ENCODE measurements around the gene TFEB. TPM values are rescaled to one million over a fixed set of nuclear protein-coding genes. Genes with fewer than 3 reads are reported as not detected.

TFEB gene
- total and polyA plus RNA-seq, 9 donors: 2.8 to 14.9 (median 8.8) TPM

DNA sequence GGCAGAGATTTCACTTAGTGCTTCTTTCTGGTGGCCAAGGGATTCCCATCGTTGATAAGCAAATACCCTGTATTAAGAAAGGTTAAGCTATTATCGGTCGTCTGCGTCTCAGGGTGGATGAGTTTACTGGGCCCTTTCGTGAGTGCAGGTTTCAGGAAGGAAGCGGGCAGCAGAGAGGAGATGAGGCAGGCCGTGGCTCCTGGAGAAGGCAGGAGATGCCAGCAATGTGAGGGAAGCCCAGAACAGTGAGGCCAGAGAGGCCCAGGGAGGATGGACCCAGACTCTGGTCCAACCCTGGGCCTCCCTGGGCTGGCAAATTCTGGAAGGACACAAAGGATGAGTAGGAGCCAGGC lies 11.2 kb downstream of the TFEB start:
- 78 to 84% (median 79%) methylated on average over 7 of the region's 7 CpGs for WGBS, 3 donors
- no peak overlapping the region for H3K27ac ChIP-seq
- no peaks in the 10 kb centered on the region for H3K9me3 ChIP-seq
- no peaks in the 10 kb centered on the region for H3K27me3 ChIP-seq
- no peak overlapping the region for H3K4me3 ChIP-seq
- TF ChIP-seq, protein P1, sequence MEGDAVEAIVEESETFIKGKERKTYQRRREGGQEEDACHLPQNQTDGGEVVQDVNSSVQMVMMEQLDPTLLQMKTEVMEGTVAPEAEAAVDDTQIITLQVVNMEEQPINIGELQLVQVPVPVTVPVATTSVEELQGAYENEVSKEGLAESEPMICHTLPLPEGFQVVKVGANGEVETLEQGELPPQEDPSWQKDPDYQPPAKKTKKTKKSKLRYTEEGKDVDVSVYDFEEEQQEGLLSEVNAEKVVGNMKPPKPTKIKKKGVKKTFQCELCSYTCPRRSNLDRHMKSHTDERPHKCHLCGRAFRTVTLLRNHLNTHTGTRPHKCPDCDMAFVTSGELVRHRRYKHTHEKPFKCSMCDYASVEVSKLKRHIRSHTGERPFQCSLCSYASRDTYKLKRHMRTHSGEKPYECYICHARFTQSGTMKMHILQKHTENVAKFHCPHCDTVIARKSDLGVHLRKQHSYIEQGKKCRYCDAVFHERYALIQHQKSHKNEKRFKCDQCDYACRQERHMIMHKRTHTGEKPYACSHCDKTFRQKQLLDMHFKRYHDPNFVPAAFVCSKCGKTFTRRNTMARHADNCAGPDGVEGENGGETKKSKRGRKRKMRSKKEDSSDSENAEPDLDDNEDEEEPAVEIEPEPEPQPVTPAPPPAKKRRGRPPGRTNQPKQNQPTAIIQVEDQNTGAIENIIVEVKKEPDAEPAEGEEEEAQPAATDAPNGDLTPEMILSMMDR (IDR thresholded peaks at IDR 0.05): no peak
- TF ChIP-seq EP300 (IDR thresholded peaks at IDR 0.05) (no peak), POLR2A (IDR thresholded peaks at IDR 0.05) (no peak)
- intact Hi-C loops (cut with DNase I): no loop called here
- H3K4me1 ChIP-seq (ENCODE audit: insufficient read depth): no peaks in the 10 kb centered on the region
- DNase-seq: no peak
- H3K36me3 ChIP-seq: no peaks in the 10 kb centered on the region

DNA sequence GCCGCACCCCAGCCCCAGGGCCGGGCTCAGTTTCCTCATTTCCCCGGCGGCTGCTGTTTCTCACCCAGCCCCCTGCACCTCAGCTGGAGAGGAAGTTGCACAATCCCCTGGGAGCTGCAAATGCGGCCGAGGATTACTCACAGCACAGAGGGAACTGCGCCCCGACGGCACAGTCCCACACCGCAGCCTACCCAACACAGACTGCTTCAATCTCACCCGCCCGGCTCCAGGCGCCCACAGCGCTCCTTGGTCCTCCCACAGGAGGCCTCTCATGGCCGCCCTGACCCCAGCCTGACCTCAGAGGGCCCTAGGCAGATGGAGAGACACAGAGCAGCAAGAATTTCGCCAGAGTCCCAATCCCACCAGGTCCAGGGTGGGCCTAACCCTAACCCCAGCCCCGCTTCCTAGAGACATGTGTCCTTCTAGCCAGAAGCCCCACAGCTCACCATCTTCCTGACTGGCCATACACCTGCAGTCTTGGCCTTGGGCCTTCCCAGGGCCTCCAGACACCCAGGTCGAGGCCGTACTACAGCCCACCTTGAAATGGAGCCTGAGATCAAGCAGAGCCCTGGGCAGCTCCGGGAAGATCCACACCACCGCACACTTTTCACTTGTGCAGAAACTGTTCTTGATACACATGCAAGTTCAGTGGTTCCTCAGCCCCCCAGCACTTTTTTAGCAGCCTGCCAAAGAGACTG lies 11.7 kb downstream of the TFEB start:
- no peaks in the 10 kb centered on the region for H3K27me3 ChIP-seq
- WGBS, 3 donors: 76 to 83% (median 81%) methylated on average over 19 to 21 of the region's 21 CpGs
- no peak overlapping the region for H3K4me3 ChIP-seq
- no peaks in the 10 kb centered on the region for H3K4me1 ChIP-seq (ENCODE audit: insufficient read depth)
- H3K27ac ChIP-seq: no peak overlapping the region
- DNase-seq: no peak
- no peaks in the 10 kb centered on the region for H3K9me3 ChIP-seq
- H3K36me3 ChIP-seq: no peaks in the 10 kb centered on the region
- intact Hi-C loops (cut with DNase I): no loop called here
- TF ChIP-seq POLR2A (IDR thresholded peaks at IDR 0.05) (no peak), EP300 (IDR thresholded peaks at IDR 0.05) (no peak)
- TF ChIP-seq, protein P1 (IDR thresholded peaks at IDR 0.05): no peak

DNA sequence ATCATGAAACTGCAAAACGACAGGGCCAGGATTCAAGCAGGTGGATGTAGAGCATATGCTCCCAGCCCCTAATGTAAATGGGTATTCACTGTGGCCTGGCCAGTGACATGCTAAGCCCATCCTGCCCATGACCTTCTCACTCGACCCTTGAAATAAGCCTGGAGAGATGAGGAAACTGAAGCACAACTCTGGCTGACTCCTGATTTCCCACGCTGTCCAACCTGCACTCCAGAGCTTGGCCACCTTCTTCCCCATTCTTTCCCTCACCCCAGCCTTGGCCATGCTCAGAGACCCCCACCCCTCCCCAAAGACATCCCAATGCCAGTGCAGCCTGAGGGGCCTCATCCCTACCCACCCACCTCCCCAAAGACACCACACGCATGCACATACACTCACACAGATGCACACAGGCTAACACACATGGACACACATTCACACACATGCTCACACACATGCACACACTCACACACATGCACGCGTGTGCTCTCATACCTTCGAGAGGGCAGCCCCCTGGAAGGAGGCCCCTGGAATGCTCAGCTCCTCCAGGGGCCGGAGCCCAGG lies 12.4 kb downstream of the TFEB start:
- Histone ChIP-seq H3K4me1 (ENCODE audit: insufficient read depth) (no peaks in the 10 kb centered on the region), H3K27ac (no peak overlapping the region), H3K36me3 (no peaks in the 10 kb centered on the region), H3K9me3 (no peaks in the 10 kb centered on the region), H3K4me3 (no peak overlapping the region), H3K27me3 (no peaks in the 10 kb centered on the region)
- intact Hi-C loops (cut with DNase I): no loop called here
- DNase-seq: no peak
- WGBS, 3 donors: 78 to 86% (median 81%) methylated on average over 8 of the region's 8 CpGs
- TF ChIP-seq, protein P1 (IDR thresholded peaks at IDR 0.05): no peak
- TF ChIP-seq EP300 (IDR thresholded peaks at IDR 0.05): no peak
- TF ChIP-seq POLR2A (IDR thresholded peaks at IDR 0.05): no peak

DNA sequence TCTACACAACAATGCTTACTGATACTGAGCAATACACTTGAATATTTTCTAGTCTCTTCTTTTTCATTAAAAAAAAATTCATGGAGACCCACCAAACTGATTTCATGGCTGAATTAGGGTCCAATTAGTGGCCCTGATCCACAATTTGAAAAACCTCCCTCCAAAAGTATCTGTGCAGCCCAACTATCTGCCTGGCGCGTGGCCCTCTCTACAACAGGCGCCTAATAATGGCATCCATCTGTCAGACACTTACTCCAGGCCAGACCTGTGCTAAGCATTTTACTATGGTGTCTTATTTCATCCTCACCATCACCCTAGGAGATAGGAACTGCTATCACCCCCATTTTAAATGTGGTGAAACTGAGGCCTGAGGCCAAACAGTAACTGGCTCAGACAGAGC lies 14.0 kb downstream of the TFEB start:
- peaks cover 1% of the 10 kb centered on the region for H3K4me1 ChIP-seq (ENCODE audit: insufficient read depth)

More for the DNA sequence above, 14.0 kb downstream of the TFEB start:
- Histone ChIP-seq H3K27ac (no peak overlapping the region), H3K4me3 (no peak overlapping the region), H3K36me3 (no peaks in the 10 kb centered on the region), H3K27me3 (no peaks in the 10 kb centered on the region), H3K9me3 (no peaks in the 10 kb centered on the region)
- no peak for DNase-seq
- TF ChIP-seq EP300 (IDR thresholded peaks at IDR 0.05) (no peak), POLR2A (IDR thresholded peaks at IDR 0.05) (no peak)
- TF ChIP-seq, protein P1 (IDR thresholded peaks at IDR 0.05): no peak
- intact Hi-C loops (cut with DNase I): no loop called here
- WGBS, 3 donors: 94 to 98% (median 96%) methylated on average over 3 of the region's 3 CpGs

All from ovary (tissue), 9 donors.